Measurements from ENCODE around the gene CLEC5A.

GRCh38 chr7:141880960-141881359 is 65.8 kb downstream of the CLEC5A start:
- TF ChIP-seq, protein P1, sequence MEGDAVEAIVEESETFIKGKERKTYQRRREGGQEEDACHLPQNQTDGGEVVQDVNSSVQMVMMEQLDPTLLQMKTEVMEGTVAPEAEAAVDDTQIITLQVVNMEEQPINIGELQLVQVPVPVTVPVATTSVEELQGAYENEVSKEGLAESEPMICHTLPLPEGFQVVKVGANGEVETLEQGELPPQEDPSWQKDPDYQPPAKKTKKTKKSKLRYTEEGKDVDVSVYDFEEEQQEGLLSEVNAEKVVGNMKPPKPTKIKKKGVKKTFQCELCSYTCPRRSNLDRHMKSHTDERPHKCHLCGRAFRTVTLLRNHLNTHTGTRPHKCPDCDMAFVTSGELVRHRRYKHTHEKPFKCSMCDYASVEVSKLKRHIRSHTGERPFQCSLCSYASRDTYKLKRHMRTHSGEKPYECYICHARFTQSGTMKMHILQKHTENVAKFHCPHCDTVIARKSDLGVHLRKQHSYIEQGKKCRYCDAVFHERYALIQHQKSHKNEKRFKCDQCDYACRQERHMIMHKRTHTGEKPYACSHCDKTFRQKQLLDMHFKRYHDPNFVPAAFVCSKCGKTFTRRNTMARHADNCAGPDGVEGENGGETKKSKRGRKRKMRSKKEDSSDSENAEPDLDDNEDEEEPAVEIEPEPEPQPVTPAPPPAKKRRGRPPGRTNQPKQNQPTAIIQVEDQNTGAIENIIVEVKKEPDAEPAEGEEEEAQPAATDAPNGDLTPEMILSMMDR (IDR thresholded peaks at IDR 0.05; ENCODE audit: low read depth, low read length): no peak
- no peak for TF ChIP-seq POLR2A (IDR thresholded peaks at IDR 0.05; ENCODE audit: extremely low read depth, insufficient read length)

All from NB4 (cell line).